Embryonic facial prominence (tissue), 1 donor: ENCODE data around the gene EXOC3L1.

ENCODE experiments used
- DNase-seq: peaks from one replicate; pipeline ENCODE4 v3.0.0-alpha.2; 2016; ENCODE audit errors: extremely low spot score

EXOC3L1 gene

DNA sequence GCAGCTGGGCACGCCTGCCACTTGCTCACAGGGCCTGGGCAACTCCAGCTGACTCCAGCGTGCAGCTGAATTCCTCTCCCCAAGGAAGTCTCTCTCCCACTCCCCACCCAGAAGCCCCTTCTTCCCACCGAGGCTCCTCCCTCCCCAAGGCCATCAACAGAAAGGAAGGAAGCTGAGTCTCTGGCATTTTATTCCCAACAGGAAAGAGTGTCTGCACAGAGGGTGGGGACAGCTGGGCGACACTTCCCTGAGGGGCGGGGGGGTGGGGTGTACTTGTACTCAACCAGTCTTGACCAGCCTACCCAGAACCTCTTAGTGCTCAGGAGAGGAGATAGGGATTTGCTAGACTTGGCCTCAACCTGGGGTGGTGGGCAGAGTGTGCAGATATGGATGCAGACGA is at the start of gene EXOC3L1:
Gene EXOC3L1 (minus strand): TSS at position 96 of the 400 bp plus-strand sequence. CDS start 460 bp downstream, outside the sequence.
- no peak for DNase-seq

GRCh38 chr16:67238806-67239470 is 49.0 kb upstream of the EXOC3L1 start:
- no peak for DNase-seq

DNA sequence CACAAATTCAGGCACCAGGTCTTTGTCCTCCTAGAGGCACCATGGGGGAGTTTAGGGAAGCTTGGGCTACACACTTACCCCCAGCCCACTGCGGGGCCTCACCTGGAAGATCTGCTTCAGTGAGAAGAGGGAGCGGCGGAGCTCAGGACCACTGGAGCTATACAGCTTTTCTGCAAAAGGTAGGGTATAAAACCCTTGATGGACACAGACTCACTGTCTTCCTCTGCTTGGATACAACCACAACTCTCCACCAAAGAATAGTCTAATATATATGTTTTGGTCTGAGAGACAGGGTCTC is 48.3 kb upstream of the EXOC3L1 start:
- no peak for DNase-seq

DNA sequence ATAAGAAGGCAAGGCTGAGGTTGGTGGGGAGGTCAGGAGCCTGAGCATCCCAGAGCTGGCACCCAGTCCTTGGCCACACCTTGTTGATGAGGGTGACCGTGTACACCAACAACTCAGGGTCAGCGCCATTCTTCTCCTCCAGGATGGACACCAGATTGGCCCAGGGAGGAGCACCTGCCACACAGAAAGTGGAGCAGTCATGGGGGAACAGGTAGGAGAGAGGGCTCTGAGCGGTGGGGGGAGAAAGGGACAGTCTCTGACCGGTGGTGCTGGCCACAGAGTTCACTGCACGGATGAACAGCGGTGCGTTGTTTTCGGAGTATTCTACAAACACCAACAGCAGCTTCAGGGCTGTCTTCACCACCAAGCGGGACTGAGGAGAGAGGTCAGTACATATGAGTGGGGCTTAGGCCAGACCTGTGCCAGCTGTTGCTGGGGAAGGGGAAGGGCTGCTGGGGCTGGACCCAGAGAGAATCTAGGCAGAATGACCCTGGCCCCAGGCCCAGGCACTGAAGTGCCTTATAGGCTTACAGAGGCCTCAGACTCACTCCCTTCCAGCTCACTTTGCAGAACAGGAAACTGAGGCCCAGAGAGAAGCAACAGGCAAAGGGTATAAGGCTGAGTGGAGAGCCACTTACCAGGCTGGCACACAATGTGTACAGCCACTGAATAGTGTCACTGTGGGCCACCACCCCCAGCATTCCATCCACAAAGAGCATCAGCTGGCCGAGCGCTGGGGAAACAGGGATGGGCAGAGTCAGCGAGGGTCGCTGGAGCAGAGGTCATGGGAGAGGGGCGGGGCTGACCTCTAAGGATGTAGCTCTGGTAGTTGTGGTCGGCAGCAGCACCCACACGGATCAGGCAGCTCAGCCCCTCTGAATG is 47.7 kb upstream of the EXOC3L1 start:
- DNase-seq: no peak

DNA sequence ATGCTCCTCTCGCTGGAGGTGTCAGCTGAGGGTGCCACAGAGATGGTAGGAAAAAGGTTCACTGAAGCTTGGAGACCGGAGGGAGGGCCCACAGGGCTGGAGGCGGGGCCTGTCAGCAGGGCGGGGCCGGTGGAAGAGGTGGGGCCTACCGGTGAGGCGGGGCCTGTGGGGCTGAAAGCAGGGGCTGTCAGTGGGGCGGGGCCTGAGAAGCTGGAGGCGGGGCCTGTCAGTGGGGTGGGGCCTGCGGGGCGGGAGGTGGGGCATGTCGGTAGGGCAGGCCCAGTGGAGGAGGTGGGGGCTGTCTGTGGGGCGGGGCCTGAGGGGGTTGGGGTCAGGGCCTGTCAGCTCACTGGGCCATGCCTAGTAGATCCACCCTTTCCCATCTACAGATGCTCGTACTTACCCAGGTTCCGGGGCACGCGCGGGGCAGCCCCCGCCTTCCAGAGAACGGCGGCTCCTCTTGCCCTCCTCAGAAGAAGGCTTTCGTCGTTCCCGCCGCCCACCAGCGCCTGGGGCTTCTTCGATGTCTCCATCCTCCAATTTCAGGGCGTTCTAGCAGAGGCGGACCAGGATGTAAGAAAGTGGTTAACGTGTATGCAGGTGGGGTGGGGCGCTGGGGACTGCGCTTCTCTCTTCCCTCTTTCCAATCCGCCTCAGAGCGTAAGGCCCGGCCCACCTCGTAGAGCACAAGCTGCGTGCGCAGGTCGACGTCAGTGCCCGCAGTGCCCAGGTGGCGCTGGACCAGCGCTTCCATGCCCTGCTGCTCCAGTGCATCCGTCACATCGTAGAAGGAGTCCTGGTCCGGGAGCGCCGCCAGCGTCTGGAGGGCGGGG is 46.8 kb upstream of the EXOC3L1 start:
- DNase-seq: no peak

DNA sequence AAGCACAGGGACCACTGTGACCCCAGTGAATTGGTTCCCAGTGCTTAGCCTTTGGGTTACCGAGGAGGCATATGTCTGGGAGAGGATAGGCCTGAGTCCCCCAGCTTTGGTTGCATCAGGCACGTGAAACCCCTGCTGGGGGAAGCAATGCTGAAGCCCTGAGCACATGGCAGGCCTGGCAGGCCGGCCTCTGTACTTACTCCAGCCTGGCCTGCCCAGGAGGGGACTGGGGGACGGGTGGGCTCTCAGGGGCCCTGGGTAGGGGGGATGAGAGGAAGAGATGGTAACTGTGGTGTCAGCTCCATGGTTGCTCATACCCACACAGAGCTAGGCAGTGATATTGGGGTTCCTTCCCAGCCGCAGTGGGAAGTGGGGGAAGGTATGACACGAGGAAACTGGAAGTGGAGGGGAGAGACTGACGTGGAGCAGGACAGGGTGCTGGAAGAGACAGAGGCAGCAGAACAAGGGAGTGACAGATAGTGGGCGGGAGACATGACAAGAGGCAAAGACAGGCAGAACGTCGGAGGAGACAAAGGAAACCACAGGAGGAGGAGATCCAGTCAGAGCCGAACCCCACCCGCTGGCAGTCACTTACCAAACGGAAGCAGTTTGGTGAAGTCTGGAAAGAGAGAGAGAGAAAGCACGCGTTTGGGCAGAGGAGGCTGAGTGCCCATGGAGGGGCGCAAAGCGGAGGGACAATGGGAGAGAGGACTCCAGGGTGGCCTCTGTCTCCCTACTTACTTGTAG is 46.1 kb upstream of the EXOC3L1 start:
- no peak for DNase-seq

DNA sequence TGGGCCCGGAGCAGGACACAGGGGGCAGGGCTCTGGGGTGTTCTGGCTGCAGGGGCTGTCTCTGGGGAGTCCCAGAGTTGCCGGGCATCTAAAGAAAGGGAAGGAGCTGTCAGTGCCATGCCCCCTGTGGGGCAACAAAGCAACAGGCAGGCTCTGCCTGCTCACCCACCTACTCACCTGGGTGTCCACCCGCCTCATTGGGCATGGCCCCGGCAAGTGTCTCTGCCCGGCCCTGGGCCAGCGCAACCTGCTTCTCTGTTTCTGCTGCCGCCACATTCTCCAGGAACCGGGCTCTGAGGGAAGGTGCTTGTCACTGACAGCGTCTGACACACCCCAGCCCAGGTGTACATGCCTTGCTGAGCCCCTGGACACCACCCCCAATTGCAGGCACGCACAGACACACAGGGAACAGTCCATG is 44.3 kb upstream of the EXOC3L1 start:
- no peak for DNase-seq

- DNase-seq: no peak
These were observed 43.7 kb upstream of the EXOC3L1 start for GRCh38 chr16:67233596-67233995.

GRCh38 chr16:67230809-67231660 is 41.1 kb upstream of the EXOC3L1 start:
- no peak for DNase-seq

DNA sequence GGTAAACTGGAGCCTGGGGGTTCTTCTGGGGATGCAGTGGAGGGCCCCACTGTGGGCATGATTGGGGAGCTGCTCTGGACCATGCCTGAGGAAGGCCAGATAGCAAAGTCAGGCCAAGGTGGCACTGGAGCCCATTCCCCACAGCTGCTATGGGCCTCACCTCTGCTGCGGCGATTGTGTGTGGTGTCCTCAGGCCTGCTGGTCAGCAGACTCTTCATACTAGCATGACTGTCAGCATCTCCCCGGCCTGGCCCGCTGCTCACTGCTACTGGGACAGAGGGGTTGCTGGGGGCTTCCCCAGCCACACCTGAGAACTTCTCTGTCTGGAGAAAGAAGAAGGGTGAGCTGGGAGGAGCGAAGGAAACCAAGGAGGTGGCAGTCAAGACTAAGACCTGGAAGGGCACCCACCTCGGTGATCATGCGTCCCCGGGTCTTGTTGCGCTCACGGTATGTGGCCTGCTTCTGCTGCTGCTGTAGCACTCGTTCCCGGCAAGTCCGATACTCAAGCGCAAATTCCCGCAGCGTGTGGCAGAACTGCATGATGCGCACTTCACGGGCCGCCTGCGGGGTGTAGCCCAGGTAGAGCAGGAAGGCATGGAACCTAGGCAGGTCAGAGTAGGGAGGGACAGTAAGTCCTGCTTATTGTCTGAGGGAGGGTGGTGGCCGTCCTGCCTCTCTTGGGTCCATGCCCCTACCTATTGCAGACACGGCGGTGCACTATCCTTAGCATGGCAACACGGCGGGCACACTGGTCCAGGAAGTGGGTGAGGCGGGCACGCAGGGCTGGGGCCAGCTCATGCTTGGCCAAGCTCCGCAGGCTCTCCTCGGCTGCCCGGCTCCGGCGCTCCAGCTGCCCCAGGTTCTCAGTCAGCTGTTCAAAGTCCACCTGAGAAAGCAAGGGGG is 40.2 kb upstream of the EXOC3L1 start:
- no peak for DNase-seq

GRCh38 chr16:67228905-67229304 is 39.0 kb upstream of the EXOC3L1 start:
- DNase-seq: no peak

GRCh38 chr16:67228034-67228785 is 38.3 kb upstream of the EXOC3L1 start:
- no peak for DNase-seq

DNA sequence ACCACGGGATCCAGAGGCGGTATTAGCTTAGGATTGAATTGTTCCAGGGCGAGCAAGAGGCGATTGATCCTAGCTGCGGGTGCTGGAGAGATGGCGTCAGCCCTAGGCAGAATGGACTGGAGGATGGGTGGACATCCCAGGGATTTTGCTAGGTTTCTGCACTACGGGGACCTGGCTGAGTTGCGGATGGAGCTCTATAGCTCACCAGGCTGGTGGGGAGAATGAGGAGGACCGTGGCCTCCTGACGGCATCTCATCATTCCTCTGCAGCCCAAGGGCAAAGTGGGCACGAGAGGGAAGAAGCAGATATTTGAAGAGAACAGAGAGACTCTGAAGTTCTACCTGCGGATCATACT is 37.6 kb upstream of the EXOC3L1 start:
- DNase-seq: no peak

- peak; percentile 94 for DNase-seq
These were observed 37.0 kb upstream of the EXOC3L1 start, which contains the start of gene TMEM208 for GRCh38 chr16:67226804-67227566. TSS of gene TMEM208 (plus strand) at chr16:67227130. CDS start at chr16:67227219, 89 bp downstream.

DNA sequence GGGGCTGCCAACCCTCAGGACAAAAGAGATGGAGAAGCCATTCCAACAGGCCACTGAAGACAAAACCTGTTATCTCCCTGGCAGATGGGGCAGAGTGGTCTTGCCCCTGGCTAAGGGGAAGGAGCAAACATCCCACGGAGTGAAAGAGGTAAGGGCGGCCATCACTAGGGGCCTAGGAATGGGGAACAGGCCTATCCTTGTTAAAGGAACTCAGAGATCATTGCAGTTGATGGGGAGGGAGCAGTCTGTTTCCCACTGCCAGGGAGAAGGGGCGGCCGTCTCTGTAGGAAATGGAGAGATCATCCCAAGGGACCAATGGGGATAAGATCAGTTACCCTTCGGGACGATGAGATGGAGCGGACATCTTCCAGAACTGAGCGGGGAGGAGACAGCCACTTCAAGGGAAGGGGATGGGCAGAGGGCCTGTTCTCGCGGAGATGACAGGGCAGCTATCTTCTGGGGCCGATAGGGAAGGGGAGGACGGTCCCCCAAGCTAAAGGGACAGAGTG is 36.4 kb upstream of the EXOC3L1 start:
- no peak for DNase-seq

- DNase-seq: no peak
These were observed 34.1 kb upstream of the EXOC3L1 start for GRCh38 chr16:67223992-67224391.

DNA sequence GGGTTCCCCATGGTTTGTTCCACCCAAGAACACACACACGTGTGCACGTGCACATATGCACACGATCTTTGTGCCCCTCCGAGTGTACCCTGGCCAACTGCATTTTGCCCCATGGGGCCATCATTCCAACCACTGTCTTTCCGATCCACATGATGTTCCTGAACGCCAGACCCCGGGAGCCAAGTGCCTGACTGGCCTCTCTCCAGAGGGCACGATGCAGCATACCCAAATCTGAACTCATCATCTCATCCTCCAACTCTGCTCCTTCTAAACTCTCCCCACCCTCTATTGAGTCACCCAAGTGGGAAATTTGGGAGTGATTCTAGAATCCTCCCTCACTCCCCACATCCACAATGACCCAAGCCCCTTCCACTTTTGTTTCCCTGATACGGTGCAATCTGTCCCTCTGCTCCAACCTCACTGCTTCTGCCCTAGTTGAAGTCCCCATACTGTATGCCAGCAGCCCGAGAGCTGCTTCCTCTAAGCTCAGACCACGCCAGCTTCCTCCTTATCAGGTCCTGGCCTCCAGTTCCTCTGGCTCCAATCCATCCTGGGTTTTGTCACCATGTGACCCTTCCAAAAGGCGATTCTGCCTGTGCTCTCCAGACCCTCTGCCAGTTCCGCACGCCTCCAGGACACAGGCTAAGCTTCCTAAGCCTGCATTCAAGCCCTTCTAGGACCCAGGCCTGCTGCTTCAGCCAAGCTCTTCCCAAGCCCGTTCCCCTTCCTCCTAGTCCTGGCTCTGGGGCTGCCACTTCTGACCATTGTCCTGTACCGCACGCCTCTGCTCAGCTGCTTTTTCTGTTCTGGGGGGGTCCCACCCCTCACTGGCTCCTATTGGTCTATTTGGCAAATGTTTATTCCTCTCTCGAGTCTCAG is 26.9 kb upstream of the EXOC3L1 start:
- DNase-seq: no peak
